DMS153 (cell line): ENCODE data around the gene CFHR2.
A peak's percentile ranks its signal among the peaks of the same experiment; 100 is the strongest.
"Not testable (repeated sequence)": the region's sequence is repeated elsewhere in the genome, so short reads cannot be mapped to it uniquely, and the experiment has no call there.

Experiments
- DNase-seq: peaks from one replicate; lab custom pipeline; 2025; lab: John Stamatoyannopoulos, UW

CFHR2 gene

DNA sequence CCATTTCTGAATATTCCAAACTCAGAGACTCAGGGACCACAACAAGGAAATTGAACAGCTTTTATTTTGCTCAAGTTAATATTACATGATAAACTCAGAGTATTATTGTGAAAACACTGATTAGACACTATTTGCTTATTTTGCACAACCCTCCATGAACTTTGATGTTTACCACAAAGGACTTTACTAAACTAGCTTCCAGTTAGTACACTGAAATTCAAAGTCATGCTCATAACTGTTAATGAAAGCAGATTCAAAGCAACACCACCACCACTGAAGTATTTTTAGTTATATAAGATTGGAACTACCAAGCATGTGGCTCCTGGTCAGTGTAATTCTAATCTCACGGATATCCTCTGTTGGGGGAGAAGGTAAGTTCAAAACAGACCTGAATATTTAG, at the start of gene CFHR2:
CFHR2 (plus strand) TSS at position 171 of the 400 bp plus-strand sequence; CDS start at position 314, 143 bp downstream.
- DNase-seq, result not testable (repeated sequence)

DNA sequence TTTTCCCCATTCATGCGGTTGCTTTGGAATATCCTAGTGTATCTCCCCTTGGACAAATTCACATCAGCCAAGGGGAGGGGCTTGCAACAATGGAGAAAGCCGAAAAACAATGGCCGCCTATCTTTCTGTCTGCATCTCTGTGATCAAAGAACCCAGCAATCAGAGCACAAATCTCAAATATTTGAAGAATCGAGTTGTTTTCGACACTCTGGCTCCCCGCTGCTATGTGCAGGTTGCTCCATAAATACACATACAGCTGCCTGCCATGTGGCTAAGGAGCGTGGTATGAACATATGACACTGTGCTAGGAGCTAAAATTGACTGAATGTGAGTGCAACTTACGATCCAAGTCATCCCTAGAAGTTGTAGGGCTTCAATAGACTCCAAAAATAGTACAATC, 47.2 kb upstream of the CFHR2 start:
- DNase-seq, result no peak

DNA sequence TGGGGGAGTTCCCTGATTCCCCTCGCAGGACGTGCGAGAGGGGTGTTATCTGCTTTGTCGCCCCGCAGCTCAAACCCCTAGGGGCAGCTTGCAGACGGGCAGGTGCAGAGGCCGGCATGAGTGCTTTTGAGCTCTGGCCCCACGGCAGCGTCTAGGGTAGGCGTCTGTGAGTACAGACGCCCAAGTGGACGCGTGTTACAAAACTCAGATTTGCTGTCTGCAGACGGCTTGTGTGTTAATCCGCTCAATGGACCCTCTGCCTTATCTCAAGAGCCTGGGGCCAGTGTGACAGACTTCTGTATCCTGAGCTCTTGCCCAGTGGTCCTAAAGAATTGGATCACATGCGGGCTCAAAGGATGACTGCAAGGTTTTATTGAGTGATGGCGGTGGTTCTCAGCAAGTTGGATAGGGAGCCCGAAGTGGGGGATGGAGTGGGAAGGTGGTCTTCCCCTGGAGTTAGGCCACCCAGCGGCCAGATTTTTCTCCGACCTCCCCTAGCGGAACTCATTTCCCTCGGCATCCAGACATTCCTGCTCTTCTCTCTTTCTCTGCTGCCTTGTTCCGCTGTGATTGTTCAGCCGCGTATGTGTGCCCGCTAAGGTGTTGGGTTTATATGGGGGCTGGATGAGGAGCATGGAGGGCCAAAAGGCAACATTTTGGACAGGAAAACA, 46.2 kb upstream of the CFHR2 start:
- no peak for DNase-seq

DNA sequence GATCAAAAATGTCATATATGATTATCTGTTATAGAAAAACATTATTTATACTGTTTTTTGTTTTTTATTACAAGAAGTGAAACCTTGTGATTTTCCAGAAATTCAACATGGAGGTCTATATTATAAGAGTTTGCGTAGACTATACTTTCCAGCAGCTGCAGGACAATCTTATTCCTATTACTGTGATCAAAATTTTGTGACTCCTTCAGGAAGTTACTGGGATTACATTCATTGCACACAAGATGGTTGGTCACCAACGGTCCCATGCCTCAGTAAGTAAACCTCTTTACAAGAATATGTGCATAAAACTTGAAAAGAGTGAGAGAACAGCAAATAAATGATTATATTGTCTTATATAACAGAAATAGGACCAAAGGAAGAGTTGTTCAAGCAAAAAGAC, 41.2 kb upstream of the CFHR2 start:
- DNase-seq, result no peak

DNA sequence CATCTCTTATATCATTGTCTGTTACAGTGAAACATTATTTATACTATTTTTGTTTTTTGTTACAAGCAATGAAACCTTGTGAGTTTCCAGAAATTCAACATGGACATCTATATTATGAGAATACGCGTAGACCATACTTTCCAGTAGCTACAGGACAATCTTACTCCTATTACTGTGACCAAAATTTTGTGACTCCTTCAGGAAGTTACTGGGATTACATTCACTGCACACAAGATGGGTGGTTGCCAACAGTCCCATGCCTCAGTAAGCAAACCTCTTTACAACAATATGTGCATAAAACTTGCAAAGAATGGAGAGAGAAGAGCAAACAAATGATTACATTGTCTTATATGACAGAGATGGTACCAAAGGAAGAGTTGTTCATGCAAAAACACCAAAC, 33.3 kb upstream of the CFHR2 start:
- DNase-seq, result no peak

DNA sequence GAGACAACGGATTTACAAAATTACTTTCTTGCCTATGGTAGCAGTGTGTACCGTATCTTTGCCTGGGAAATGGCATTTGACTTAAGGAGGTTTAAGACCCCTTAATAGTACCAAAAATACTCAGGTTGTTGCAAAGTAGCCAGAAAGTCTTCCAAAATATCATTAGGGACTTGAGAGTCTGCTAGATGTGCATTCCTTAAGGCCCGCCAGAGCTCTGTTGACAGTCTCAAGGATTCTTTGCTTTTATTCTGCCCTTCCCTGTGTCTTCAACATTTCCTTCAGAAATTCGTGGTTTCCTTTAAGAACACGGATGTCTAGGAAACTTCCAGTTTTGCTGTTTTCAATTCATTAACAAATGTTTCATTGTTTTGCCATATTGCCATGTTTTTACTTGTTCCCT, 31.3 kb upstream of the CFHR2 start:
- not testable (repeated sequence) for DNase-seq

DNA sequence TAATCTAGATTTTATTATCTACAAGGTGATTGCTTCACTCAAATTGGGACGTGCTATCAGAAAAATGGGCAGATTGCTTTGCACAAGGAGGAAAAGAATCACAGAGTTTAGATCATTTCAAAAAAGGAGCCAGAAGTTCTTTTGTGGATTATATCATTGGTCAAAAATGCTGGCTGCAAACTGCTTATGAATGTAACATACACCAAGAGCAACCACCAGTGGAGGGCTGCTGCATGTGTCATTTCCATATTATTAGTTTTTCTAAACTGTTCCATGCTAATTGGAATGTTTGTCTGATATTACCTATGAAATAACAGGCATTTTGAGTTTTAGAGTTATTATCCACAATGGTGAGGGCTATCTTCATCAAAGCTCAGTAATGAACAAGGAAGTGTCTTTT, 16.7 kb upstream of the CFHR2 start:
- not testable (repeated sequence) for DNase-seq

DNA sequence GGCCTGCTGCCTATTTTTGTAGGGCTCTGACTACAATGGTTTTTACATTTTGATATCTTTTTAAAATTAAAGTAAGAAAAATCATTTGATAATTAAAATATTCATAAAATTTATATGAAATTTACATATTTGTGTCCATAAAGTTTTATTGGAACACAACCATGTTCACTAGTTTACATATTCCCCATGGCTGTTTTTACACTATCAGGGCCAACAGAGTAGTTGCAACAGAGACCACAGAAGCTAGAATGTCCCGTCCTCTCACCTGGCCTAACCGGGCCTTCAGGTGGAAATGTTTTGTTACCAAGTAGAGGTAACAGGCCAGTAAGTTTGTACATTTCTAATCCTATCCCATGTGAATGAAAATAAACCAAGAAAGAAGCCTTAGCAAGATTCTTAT, 10.7 kb upstream of the CFHR2 start:
- not testable (repeated sequence) for DNase-seq

DNA sequence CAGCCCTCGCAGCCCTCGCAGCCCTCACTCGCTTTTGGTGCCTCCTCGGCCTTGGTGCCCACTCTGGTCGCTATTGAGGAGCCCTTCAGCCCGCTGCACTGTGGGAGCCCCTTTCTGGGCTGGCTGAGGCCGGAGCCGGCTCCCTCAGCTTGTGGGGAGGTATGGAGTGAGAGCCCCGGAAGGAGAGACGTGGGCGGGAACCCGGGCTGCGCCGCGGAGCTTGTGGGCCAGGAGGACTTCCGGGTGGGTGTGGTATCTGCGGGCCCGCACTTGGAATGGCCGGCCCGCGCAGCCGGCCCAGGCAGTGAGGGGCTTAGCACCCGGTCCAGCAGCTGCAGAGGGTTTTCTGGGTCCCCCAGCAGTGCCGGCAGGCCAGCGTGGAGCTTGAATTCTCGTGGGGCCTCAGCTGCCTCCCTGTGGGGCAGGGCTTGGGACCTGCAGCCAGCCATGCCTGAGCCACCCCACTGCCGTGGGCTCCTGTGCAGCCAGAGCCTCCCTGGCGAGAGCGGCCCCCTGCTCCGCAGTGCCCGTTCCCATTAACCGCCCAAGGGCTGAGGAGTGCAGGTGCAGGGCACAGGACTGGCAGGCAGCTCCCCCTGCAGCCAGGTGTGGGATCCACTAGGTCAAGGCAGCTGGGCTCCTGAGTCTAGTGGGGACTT, 9.9 kb upstream of the CFHR2 start:
- no peak for DNase-seq

DNA sequence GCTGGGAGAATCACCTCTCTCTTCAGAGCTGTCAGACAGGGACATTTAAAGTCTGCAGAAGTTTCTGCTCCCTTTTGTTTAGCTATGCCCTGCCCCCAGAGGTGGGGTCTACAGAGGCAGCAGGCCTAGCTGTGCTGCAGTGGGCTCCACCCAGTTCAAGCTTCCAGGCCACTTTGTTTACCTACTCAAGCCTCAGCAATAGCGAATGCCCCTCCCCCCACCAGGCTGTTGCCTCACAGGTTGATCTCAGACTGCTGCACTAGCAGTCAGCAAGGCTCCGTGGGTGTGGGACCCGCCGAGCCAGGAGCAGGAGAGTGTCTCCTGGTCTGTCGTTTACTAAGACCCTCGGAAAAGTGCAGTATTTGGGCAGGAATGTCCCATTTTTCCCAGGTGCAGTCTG, 2.1 kb upstream of the CFHR2 start:
- DNase-seq, result peak; percentile 54

DNA sequence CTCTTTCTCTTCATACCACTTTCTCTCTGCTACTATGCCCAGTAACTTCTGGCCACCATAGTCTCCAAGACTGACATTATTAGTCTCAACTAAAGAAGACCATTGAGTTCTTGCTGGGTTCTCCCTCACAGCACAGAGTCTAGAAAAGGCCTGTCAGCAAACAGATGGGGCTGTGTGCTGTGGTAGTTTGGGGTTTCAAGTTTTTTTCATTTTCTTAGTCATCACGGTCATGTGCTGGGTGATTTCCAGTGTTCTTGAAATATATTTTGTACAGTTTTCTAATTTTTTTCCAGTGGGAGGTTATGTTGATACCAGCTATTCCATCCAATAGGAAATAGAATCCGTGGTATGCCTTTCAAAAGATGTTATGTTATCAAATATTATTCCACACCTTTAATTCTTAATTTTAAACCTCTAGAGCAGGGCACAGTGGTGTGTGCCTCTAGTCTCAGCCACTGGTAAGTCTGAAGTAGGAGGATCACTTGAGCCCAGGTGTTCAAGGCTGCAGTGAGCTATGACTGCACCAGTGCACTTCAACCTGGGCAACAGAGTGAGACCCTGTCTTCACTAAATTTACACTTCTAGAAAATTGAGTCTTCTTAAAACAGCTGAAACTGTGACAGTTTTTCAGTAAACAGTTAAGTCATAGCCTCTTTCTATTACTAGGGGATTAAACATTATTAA, 8.3 kb downstream of the CFHR2 start:
- DNase-seq, result no peak

DNA sequence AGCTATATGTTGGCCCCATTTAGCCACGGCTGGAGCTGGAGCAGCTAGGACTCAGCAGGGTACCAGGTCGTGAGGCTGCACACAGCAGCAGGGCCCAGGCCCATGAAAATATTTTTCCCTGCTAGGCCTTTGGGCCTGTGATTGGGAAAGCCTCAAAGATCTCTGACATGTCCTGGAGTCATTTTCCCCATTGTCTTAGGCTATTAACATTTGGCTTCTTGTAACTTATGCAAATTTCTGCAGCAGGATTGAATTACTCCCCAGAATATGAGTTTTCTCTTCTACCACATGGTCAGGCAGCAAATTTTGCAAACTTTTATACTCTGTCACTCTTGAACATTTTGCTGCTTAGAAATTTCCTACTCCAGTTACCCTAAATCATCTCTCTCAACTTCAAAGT, 11.2 kb downstream of the CFHR2 start:
- no peak for DNase-seq

DNA sequence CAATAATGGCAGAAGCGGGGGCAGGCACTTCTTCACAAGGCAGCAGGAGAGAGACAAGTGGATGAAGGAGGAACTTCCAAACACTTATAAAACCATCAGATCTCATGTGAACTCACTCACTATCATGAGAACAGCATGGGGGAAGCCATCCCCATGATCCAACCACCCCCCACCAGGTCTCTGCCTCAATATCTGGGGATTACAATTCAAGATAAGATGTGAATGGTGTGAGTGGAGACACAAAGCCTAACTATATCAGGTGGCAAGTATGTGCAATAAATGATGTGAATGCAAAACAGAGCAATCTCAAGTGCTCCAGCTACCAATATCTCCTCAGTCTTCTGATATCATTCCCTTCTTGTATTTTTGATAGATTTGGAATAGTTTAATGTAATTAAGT, 12.4 kb downstream of the CFHR2 start:
- no peak for DNase-seq

DNA sequence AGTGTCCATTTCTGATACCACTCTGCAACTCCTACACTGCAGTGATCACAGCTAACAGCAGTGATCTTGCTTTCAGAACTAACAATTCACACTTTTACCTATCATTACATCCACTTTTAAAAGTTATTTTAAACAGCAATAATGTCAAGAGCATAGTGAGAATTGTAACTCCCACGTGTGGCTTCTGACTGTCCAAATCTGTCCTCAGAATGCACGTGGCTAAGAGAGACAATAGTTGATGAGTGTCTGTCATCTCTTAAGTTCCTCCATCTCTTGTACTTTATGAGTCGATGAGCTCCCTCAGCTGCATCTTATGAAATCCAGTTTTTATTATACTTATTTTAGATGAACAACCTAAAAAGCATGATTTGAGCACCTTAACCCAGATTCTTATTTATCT, 17.3 kb downstream of the CFHR2 start:
- no peak for DNase-seq

DNA sequence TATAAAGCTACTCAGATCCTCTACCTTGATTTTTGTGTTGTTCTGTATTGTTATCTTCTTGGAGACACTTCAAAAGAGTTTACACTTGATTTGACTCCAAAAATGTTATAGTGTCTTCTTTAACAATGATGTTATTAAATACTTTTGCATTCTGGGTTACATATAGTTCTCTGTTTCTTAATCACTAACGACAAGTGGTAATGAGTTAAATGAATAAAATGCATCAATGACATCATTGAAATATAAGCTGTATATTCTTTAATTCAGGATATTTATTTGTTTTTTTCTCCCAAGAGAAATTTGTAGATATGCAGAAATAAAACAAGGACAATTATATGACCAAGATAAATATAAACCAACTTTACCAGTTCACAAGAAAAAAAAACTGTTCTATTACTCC, 26.6 kb downstream of the CFHR2 start:
- DNase-seq, result no peak

DNA sequence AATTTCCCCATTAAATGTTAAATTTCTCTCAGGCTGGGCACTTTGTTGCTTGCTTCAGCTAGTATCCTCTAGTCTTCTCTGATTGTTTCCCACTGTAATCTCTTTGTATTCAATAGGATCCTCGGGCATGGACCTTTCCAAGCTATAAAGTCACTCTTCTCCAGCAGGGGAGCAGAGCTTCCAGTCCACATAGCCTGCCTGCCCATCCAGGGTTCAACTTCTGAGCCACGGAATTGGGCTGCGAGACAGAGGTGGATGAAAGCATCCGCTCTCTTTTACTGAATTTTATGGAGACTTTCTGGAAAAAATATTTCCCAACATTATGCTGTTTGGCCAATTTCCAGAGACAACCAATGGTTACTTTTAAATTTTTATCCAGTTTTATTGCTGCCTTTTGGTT, 32.7 kb downstream of the CFHR2 start:
- DNase-seq, result no peak

DNA sequence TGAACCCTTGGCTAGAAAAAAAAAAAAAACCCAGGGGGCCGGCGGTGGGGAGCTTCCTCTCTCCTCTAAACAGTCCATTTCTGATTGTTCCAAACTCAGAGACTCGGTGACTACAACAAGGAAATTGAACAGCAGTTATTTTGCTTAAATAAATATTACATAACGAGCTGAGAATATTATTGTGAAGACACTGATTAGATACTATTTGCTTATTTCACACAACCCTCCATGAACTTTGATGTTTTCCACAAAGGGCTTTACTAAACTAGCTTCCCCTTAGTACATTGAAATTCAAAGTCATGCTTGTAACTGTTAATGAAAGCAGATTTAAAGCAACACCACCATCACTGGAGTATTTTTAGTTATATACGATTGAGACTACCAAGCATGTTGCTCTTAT, 33.7 kb downstream of the CFHR2 start, which contains the start of gene CFHR5:
CFHR5 (plus strand) TSS at position 279 of the 400 bp plus-strand sequence; CDS start at position 388, 109 bp downstream.
- no peak for DNase-seq

DNA sequence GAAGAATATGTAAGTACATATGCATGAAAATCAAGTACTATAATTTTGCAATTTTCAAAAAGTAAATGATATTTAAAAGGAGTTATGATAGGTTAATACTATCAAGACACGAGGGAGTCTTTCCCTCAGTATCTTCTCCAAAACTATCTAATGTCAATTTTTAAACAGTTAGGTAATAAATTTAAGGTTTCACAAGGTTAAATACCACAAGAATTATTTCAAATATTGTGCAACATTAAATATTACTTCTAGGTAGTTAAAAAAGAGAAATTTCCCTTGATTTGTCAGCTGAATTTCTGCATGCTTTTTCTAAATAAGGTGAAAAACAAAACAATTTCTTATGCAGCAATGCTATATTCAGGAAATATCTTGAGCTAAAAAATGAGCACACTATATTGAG, 37.3 kb downstream of the CFHR2 start:
- DNase-seq, result no peak

DNA sequence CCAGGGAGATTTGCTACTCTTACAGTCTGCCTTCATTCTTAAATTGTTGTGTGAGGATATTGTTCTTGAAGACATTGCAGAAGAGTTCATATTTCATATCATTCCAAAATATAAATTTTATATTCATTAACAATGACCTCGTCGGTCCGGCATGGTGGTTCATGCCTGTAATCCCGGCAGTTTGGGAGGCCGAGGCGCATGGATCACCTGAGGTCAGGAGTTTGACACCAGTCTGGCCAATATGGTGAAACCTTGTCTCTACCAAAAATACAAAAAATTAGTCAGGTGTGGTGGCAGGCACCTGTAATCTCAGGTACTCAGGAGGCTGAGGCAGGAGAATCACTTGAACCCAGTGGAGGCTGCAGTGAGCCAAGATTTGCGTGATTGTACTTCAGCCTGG, 38.7 kb downstream of the CFHR2 start:
- not testable (repeated sequence) for DNase-seq

DNA sequence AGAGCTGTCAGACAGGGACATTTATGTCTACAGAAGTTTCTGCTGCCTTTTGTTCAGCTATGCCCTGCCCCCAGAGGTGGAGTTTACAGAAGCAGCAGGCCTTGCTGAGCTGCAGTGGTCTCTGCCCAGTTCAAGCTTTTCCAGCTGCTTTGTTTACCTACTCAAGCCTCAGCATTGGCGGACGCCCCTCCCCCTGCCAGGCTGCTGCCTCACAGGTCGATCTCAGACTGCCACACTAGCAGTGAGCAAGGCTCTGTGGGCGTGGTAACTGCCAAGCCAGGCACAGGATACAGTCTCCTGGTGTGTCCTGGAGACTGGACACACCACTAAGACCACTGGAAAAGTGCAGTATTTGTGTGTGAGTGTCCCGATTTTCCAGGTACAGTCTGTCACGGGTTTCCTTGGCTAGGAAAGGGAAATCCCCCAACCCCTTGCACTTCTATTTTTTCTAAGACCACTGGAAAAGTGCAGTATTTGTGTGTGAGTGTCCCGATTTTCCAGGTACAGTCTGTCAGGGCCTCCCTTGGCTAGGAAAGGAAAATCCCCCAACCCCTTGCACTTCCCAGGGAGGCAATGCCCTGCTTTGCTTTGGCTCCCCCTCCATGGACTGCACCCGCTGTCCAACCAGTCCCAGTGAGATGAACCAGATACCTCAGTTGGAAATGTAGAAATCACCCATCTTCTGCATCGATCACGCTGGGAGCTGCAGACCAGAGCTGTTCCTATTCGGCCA, 48.5 kb downstream of the CFHR2 start:
- DNase-seq, result peak; percentile 89

DNA sequence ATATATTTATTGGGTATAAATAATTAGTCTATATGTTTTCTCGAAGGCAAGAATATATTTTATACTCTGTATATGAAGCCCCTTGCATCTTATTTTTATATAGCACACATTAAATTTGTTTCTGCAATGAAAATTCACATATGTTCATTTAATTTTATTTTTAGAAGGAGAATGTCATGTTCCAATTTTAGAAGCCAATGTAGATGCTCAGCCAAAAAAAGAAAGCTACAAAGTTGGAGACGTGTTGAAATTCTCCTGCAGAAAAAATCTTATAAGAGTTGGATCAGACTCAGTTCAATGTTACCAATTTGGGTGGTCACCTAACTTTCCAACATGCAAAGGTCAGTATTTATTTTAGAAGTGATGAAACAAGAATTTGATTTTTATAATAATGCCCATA, 50.4 kb downstream of the CFHR2 start:
- DNase-seq, result no peak

DNA sequence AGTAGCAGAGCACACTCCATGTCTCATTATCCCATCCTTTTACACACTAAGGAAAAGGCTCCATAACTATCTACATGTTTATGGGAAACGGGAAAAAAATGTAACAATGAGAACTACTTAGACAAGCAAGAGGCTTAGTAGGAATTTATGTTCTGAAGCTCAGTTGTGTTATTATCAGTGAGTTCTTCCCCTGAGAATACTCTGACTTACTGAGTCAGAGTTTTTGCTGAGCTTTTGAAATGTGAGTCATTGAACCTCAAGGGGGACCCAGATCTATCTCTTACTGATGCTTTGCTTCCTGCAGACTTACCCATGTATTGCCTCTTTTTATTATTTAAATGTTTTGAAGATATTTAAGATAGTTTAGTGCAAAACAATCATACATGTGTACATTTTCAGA, 53.9 kb downstream of the CFHR2 start:
- DNase-seq, result no peak

DNA sequence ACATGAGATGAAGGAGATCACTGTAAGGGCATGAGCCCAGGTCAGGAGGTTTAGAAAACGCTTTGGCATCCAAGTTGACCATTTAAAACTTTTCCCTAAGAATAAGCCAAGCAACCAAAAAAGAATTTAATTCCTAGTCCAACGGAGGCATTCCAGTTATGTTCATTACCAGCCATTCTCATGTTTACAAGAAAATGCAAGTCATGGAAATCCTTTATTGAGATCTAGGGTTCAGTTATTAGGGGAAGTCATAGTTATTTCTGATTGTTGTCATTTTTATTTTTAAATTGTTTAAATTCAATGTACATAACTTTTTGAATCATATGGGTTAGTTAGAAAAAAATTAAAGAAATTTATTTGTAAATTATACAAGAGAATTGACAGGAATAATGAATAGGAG, 58.3 kb downstream of the CFHR2 start:
- DNase-seq, result no peak
